HepG2 (cell line): ENCODE measurements around the gene RNU7-1. TPM values are rescaled to one million over a fixed set of nuclear protein-coding genes. Genes with fewer than 3 reads are reported as not detected.

ENCODE experiments used
- ATAC-seq: fragments of 200-7000 bp; cut with Tn5 transposase; 3 replicates; pipeline ENCODE4 v1.9.1; 2020; ENCODE audit warnings: mild to moderate bottlenecking, moderate library complexity
- BruUV-seq: library from RNA; stranded (reverse); fragments of 400-500 nt; replicated peaks from 2 replicates; lab custom pipeline; 2021; lab: Mats Ljungman, UMichigan
- CTCF ChIA-PET: fragments of 300-600 bp; formaldehyde crosslinking; extraction: SDS; loops from one replicate; lab custom pipeline; 2021; ENCODE audit warnings: low total read pairs, inconsistent platforms, low intra/inter-chr PET ratio; lab: Yijun Ruan, JAX
- POLR2A ChIA-PET: fragments of 350-600 bp; sonication (Branson Sonifier 250); formaldehyde crosslinking; loops from one replicate; lab custom pipeline; 2020; ENCODE audit warnings: antibody characterized with exemption, inconsistent platforms; lab: Yijun Ruan, JAX
- DNase-seq: peaks from one replicate; pipeline ENCODE4 v3.0.0-alpha.2; 2015; ENCODE audit warnings: low spot score
- FAIRE-seq: peaks from 3 replicates; lab custom pipeline; 2011; peaks lifted over from hg19 to GRCh38; lab: Jason Lieb, UNC
- H2AFZ ChIP-seq: one replicate; pipeline ENCODE4 v1.6.1; 2011; ENCODE audit warnings: low read length, inconsistent platforms
- H3K27ac ChIP-seq: fragments of 300-600 bp; 3 replicates; pipeline ENCODE4 v1.8.0; 2011; ENCODE audit warnings: mixed run types, mild to moderate bottlenecking, mixed read lengths, low read length, inconsistent platforms; ENCODE audit not compliant: insufficient read depth; ENCODE audit errors: extremely low read length
- H3K27me3 ChIP-seq, 2 experiments: fragments of 200-600 bp in 1 of 2; 2 replicates in 1 of 2; 3 replicates in 1 of 2; pipeline versions ENCODE4 v1.6.0 to v1.8.0; 2011; ENCODE audit warnings: low read length in 2 of 2, mild to moderate bottlenecking in 2 of 2, moderate library complexity in 2 of 2, inconsistent platforms in 1 of 2; ENCODE audit not compliant: insufficient read depth in 2 of 2, control insufficient read depth in 1 of 2
- H3K36me3 ChIP-seq, 2 experiments: fragments of 200-600 bp in 1 of 2; replicated peaks in 1 of 2; 2 replicates in 1 of 2; 3 replicates in 1 of 2; pipeline versions ENCODE4 v1.5.1 to v1.8.0; 2011; ENCODE audit warnings: low read length in 2 of 2, inconsistent platforms in 1 of 2; ENCODE audit not compliant: insufficient read depth in 2 of 2, control insufficient read depth in 1 of 2
- H3K4me1 ChIP-seq: 2 replicates; pipeline ENCODE4 v1.5.1; 2012; ENCODE audit warnings: low read length, inconsistent platforms; ENCODE audit not compliant: insufficient read depth
- H3K4me2 ChIP-seq: 2 replicates; pipeline ENCODE4 v1.6.0; 2011; ENCODE audit warnings: low read depth, low read length, inconsistent platforms
- H3K4me3 ChIP-seq, 3 experiments: fragments of 200-600 bp in 1 of 3; sonication (generic), shearing (Covaris generic) in 1 of 3; replicated peaks in 1 of 3; 2 replicates each; pipeline ENCODE4 v1.5.1; 2011 to 2016; ENCODE audit warnings: low read length in 3 of 3, inconsistent platforms in 2 of 3, low read depth in 2 of 3, mild to moderate bottlenecking in 2 of 3, control low read depth in 1 of 3, mixed read lengths in 1 of 3; ENCODE audit not compliant: insufficient read depth in 1 of 3
- H3K79me2 ChIP-seq: one replicate; pipeline ENCODE4 v1.6.1; 2011; ENCODE audit warnings: low read length, inconsistent platforms; ENCODE audit not compliant: insufficient read depth
- H3K9ac ChIP-seq: 2 replicates; pipeline ENCODE4 v1.6.0; 2011; ENCODE audit warnings: mild to moderate bottlenecking, low read depth, low read length, inconsistent platforms; ENCODE audit not compliant: insufficient read depth
- H3K9me3 ChIP-seq: 2 replicates; pipeline ENCODE4 v1.5.1; 2012; ENCODE audit warnings: mild to moderate bottlenecking, low read length
- H4K20me1 ChIP-seq: 2 replicates; pipeline ENCODE4 v1.6.0; 2011; ENCODE audit warnings: inconsistent platforms, mild to moderate bottlenecking, low read length, moderate library complexity; ENCODE audit not compliant: insufficient read depth
- CBX5 ChIP-seq: sonication (generic); formaldehyde crosslinking; IDR thresholded peaks from 2 replicates; pipeline ENCODE4 v1.4.0; 2020; ENCODE audit warnings: missing genetic modification reagents, borderline replicate concordance
- DR1 ChIP-seq: sonication (generic); formaldehyde crosslinking; IDR thresholded peaks from 2 replicates; pipeline ENCODE4 v1.8.0; 2021; ENCODE audit warnings: mild to moderate bottlenecking, missing genetic modification reagents, inconsistent platforms
- FIP1L1 ChIP-seq: fragments of 200-400 bp; formaldehyde crosslinking; IDR thresholded peaks from 2 replicates; pipeline ENCODE4 v1.6.1; 2018; ENCODE audit warnings: low read depth, mild to moderate bottlenecking, low read length, moderate library complexity, borderline replicate concordance; ENCODE audit not compliant: insufficient read depth
- HNF4G ChIP-seq, 2 experiments: sonication (generic) in 1 of 2; formaldehyde crosslinking in 1 of 2; IDR thresholded peaks; 2 replicates each; pipeline versions ENCODE4 v1.4.0 to v1.6.1; 2011 to 2020; ENCODE audit warnings: borderline replicate concordance in 2 of 2, low read depth in 2 of 2, mild to moderate bottlenecking in 2 of 2, low read length in 1 of 2, missing genetic modification reagents in 1 of 2, moderate library complexity in 1 of 2
- ISX ChIP-seq: sonication (generic); formaldehyde crosslinking; conservative IDR thresholded peaks from 2 replicates; pipeline ENCODE4 v1.5.0; 2020; ENCODE audit warnings: missing genetic modification reagents
- NKX3-1 ChIP-seq: sonication (generic); formaldehyde crosslinking; IDR thresholded peaks from 2 replicates; pipeline ENCODE4 v1.5.0; 2020; ENCODE audit warnings: missing genetic modification reagents
- ZNF547 ChIP-seq: sonication (generic); formaldehyde crosslinking; IDR thresholded peaks from 2 replicates; pipeline ENCODE4 v1.5.1; 2020; ENCODE audit warnings: mild to moderate bottlenecking, missing genetic modification reagents
- WGBS: methylation state at CpG from one replicate; pipeline ENCODE4 v1.1.6; 2017; ENCODE audit warnings: low lambda C conversion rate; 5-methylcytosine and 5-hydroxymethylcytosine counted together
- in situ Hi-C: cut with HindIII; loops from 2 replicates; pipeline ENCODE4 v1.10.0; 2017; ENCODE audit warnings: low pct_unique_long_range_greater_than_20kb; ENCODE audit not compliant: extremely low pct_ligation_motif_present
- intact Hi-C: fragments of 100-400 bp; cut with micrococcal nuclease; formaldehyde crosslinking; loops from one replicate; pipeline ENCODE4 v1.10.0; 2022; ENCODE audit not compliant: unreplicated experiment
- polyA plus RNA-seq, 8 experiments: library from polyadenylated mRNA; depleted of rRNA in 3 of 8; stranded (reverse) in 7 of 8; unstranded in 1 of 8; fragments of >200 nt; fragmentation: Illumina TruSeq in 4 of 8; extraction: Trizol in 4 of 8; gene quantifications; 2 replicates each; pipeline versions ENCODE4 v1.2.1 to v1.2.3, GENCODE V29; 2011 to 2016; ENCODE audit warnings: low read depth in 4 of 8, missing spikeins in 1 of 8, mixed read lengths in 1 of 8; ENCODE audit not compliant: insufficient read depth in 1 of 8
- total RNA-seq, 5 experiments: library from RNA; depleted of rRNA; stranded (reverse); fragments of >200 nt; fragmentation: Illumina TruSeq; extraction: Trizol; gene quantifications; 2 replicates each; pipeline ENCODE4 v1.2.3, GENCODE V29; 2016; ENCODE audit warnings: low read depth in 1 of 5

Gene RNU7-1
- total and polyA plus RNA-seq, 2 of the 13 experiments (the other 11 are each of a cell fraction or from before 2014, with no cell fraction given) = not detected

GRCh38 chr12:6955108-6956020 lies 11.7 kb downstream of the RNU7-1 start:
- no peak overlapping the region for H3K4me2 ChIP-seq
- H3K79me2 ChIP-seq = no peaks in the 10 kb centered on the region
- no peak for TF ChIP-seq NKX3-1 (CRISPR knock-in tag)
- TF ChIP-seq ZNF547 = no peak
- no peak for TF ChIP-seq ISX (CRISPR knock-in tag)
- TF ChIP-seq DR1 (CRISPR knock-in tag) = no peak
- no peak for TF ChIP-seq CBX5
- no peak for TF ChIP-seq HNF4G (IDR thresholded peaks at IDR 0.05; ENCODE audit: borderline replicate concordance, low read depth, low read length)
- TF ChIP-seq HNF4G (CRISPR knock-in tag; IDR thresholded peaks at IDR 0.05; ENCODE audit: borderline replicate concordance, low read depth) = no peak
- no peak for TF ChIP-seq FIP1L1
- CTCF ChIA-PET = no interaction called here
- ATAC-seq = no peak
- H3K27me3 ChIP-seq = no peaks in the 10 kb centered on the region
- H3K4me3 ChIP-seq = no peak overlapping the region
- DNase-seq = no peak
- no peak for FAIRE-seq
- no peak overlapping the region for H2AFZ ChIP-seq
- intact Hi-C loops (no loop called here), in situ Hi-C loops (no loop called here)
- BruUV-seq = no TSS peak
- WGBS = 92% methylated on average over 15 of the region's 22 CpGs
- no peak overlapping the region for H3K9ac ChIP-seq
- H3K9me3 ChIP-seq = no peaks in the 10 kb centered on the region
- no peaks in the 10 kb centered on the region; a peak in 1 of 5 replicates for H3K36me3 ChIP-seq
- POLR2A ChIA-PET = interaction anchor here (0.7 to 1.3 kb wide), 2 partner anchors 14 to 15 kb away, joined by 3 to 4 read pairs; partner anchors contain the start of genes EMG1 and PHB2
- H3K4me1 ChIP-seq = peaks cover 5% of the 10 kb centered on the region; the same call in 1 of the 2 replicates
- H4K20me1 ChIP-seq = no peaks in the 10 kb centered on the region
- H3K27ac ChIP-seq = no peak overlapping the region
